Neuronal stem cell (in vitro differentiated cells): ENCODE data around the gene PDE8A.

Experiments used
- DNase-seq: peaks from one replicate; pipeline ENCODE4 v3.0.0-alpha.2; 2013; ENCODE audit warnings: low spot score
- H2AFZ ChIP-seq: one replicate; pipeline ENCODE4 v1.6.1; 2013; ENCODE audit warnings: mild to moderate bottlenecking, low read length, inconsistent platforms
- H2AK5ac ChIP-seq: 2 replicates; pipeline ENCODE4 v1.6.1; 2013; ENCODE audit warnings: low read depth, mild to moderate bottlenecking, inconsistent platforms, low read length, moderate library complexity, mixed read lengths
- H2BK120ac ChIP-seq: 2 replicates; pipeline ENCODE4 v1.6.1; 2013; ENCODE audit warnings: low read depth, mild to moderate bottlenecking, inconsistent platforms, low read length, moderate library complexity, mixed read lengths
- H2BK12ac ChIP-seq: one replicate; pipeline ENCODE4 v1.6.1; 2013; ENCODE audit warnings: low read length, inconsistent platforms
- H2BK15ac ChIP-seq: 2 replicates; pipeline ENCODE4 v1.6.1; 2013; ENCODE audit warnings: mild to moderate bottlenecking, low read length, inconsistent platforms, mixed read lengths
- H2BK5ac ChIP-seq: one replicate; pipeline ENCODE4 v1.6.1; 2013; ENCODE audit warnings: inconsistent platforms, mild to moderate bottlenecking, low read length, moderate library complexity
- H3K14ac ChIP-seq: one replicate; pipeline ENCODE4 v1.6.1; 2013; ENCODE audit warnings: low read length, inconsistent platforms
- H3K18ac ChIP-seq: 2 replicates; pipeline ENCODE4 v1.6.1; 2013; ENCODE audit warnings: low read length, inconsistent platforms
- H3K23ac ChIP-seq: 2 replicates; pipeline ENCODE4 v1.6.1; 2013; ENCODE audit warnings: low read depth, mild to moderate bottlenecking, mixed read lengths, low read length, inconsistent platforms; ENCODE audit not compliant: poor library complexity
- H3K27ac ChIP-seq: replicated peaks from 3 replicates; pipeline ENCODE4 v1.5.1; 2013; ENCODE audit warnings: low read length, inconsistent platforms
- H3K27me3 ChIP-seq, 3 experiments: 2 replicates each; pipeline ENCODE4 v1.6.1; 2013; ENCODE audit warnings: low read length in 3 of 3, mild to moderate bottlenecking in 2 of 3, inconsistent platforms in 1 of 3, low read depth in 1 of 3, mixed read lengths in 1 of 3, moderate library complexity in 1 of 3; ENCODE audit not compliant: control insufficient read depth in 3 of 3, insufficient read depth in 3 of 3
- H3K36me3 ChIP-seq, 2 donors: replicated peaks in 1 of 2; 2 replicates each; pipeline ENCODE4 v1.6.1; 2013; ENCODE audit warnings: low read length in 2 of 2; ENCODE audit not compliant: control insufficient read depth in 2 of 2, insufficient read depth in 2 of 2
- H3K4ac ChIP-seq: 2 replicates; pipeline ENCODE4 v1.6.1; 2013; ENCODE audit warnings: inconsistent platforms, mild to moderate bottlenecking, low read length, moderate library complexity
- H3K4me1 ChIP-seq, 2 donors: 1 replicate in 1 of 2; 2 replicates in 1 of 2; pipeline ENCODE4 v1.6.1; 2013; ENCODE audit warnings: low read length in 2 of 2, low read depth in 1 of 2; ENCODE audit not compliant: control insufficient read depth in 2 of 2, insufficient read depth in 1 of 2
- H3K4me2 ChIP-seq: one replicate; pipeline ENCODE4 v1.6.1; 2013; ENCODE audit warnings: mild to moderate bottlenecking, low read length, inconsistent platforms; ENCODE audit not compliant: insufficient read depth, poor library complexity, severe bottlenecking
- H3K4me3 ChIP-seq, 2 donors: 2 replicates each; pipeline ENCODE4 v1.5.1; 2013; ENCODE audit warnings: low read length in 2 of 2, mild to moderate bottlenecking in 2 of 2, inconsistent platforms in 1 of 2, moderate library complexity in 1 of 2
- H3K79me1 ChIP-seq: one replicate; pipeline ENCODE4 v1.6.1; 2013; ENCODE audit warnings: low read depth, mild to moderate bottlenecking, inconsistent platforms, low read length, moderate library complexity
- H3K9ac ChIP-seq: one replicate; pipeline ENCODE4 v1.6.1; 2013; ENCODE audit warnings: mild to moderate bottlenecking, low read depth, low read length, inconsistent platforms; ENCODE audit not compliant: poor library complexity
- H3K9me3 ChIP-seq, 2 donors: replicated peaks in 1 of 2; 2 replicates each; pipeline versions ENCODE3 to v1.6.1; 2013; ENCODE audit warnings: low read length in 2 of 2, mild to moderate bottlenecking in 2 of 2, inconsistent platforms in 1 of 2, low read depth in 1 of 2, mixed read lengths in 1 of 2, moderate library complexity in 1 of 2; ENCODE audit not compliant: control insufficient read depth in 2 of 2, insufficient read depth in 1 of 2
- H4K8ac ChIP-seq: one replicate; pipeline ENCODE4 v1.6.1; 2013; ENCODE audit warnings: low read depth, mild to moderate bottlenecking, inconsistent platforms, low read length, moderate library complexity
- H4K91ac ChIP-seq: one replicate; pipeline ENCODE4 v1.6.1; 2013; ENCODE audit warnings: low read length, low read depth, mild to moderate bottlenecking, inconsistent platforms; ENCODE audit not compliant: poor library complexity
- WGBS, 2 donors: extraction: QIAGEN DNeasy Blood & Tissue Kit; methylation state at CpG; one replicate each; pipeline ENCODE4 v1.1.7; 2013; ENCODE audit warnings: missing lambda C conversion rate in 2 of 2, mixed read lengths in 1 of 2; ENCODE audit not compliant: insufficient read length in 2 of 2, insufficient replicate concordance in 1 of 2; ENCODE audit errors: extremely low coverage in 2 of 2; 5-methylcytosine and 5-hydroxymethylcytosine counted together

The PDE8A gene

DNA sequence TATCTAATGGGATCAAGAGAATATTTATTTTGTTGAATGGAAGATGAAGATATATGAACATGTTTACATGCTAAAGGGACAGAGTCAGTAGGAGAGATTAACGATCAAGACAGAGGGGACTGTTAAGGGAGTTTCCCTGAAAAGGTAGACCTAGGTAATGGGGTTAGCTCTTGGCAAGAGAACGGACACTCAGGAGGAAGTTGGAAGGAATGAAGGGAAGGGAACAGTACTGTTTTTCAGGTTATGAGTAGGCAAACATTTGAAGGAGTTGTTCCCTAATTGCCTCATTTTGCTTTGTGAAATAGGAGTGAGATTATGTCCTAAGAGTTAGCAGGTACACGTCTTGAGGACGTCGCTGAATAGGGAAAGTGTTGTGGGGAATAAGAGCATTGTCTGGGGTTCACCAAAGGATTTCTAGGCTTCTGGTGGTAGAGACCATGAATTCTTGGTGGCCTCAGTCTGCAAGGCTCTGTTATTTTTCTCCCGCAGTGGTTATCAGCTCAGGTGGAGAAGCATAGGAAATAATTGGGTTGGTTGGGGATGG is 41.3 kb downstream of the PDE8A start:
- H3K4me2 ChIP-seq, result no peak overlapping the region
- no peaks in the 10 kb centered on the region for H3K79me1 ChIP-seq
- no peak for DNase-seq
- no peaks in the 10 kb centered on the region for H3K36me3 ChIP-seq
- H3K4me3 ChIP-seq, result no peak overlapping the region
- H3K27me3 ChIP-seq, result no peaks in the 10 kb centered on the region
- no peak overlapping the region for H2AK5ac ChIP-seq
- H3K4me1 ChIP-seq, result peaks cover 0 to 3% of the 10 kb centered on the region in 2 donors
- no peak overlapping the region for H3K23ac ChIP-seq
- no peak overlapping the region for H2BK5ac ChIP-seq
- no CpG with 5 or more reads among the region's 6 CpGs for WGBS, 2 donors
- H3K9me3 ChIP-seq, result no peaks in the 10 kb centered on the region
- no peak overlapping the region for H4K91ac ChIP-seq
- no peak overlapping the region for H3K9ac ChIP-seq
- H2BK15ac ChIP-seq, result no peak overlapping the region
- no peak overlapping the region for H3K18ac ChIP-seq
- no peak overlapping the region for H2BK12ac ChIP-seq
- no peak overlapping the region for H2AFZ ChIP-seq
- H3K14ac ChIP-seq, result no peak overlapping the region
- no peak overlapping the region for H2BK120ac ChIP-seq
- no peak overlapping the region for H4K8ac ChIP-seq
- H3K27ac ChIP-seq, result no peak overlapping the region
- no peak overlapping the region for H3K4ac ChIP-seq

DNA sequence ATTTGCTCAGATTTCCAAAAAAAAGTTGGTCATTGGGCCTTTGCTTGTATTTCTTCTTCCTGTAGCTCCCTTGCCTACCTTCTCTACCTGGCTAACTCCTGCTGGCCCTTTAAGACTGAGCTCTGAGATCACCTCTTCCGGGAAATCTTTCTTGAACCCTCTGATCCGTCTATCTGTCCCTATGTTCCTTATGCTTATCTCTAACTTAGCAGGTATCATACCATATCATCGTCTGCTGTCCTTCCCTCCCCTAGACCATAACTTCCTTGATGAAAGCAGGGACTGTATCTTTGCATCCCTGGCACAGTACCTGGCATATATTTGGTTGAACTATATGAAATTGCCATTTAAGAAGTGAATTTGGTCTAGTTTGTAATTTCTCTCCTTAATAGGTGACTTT is 42.3 kb downstream of the PDE8A start:
- Histone ChIP-seq H3K79me1 (no peaks in the 10 kb centered on the region), H2AFZ (no peak overlapping the region), H3K23ac (no peak overlapping the region), H3K27ac (no peak overlapping the region), H2BK15ac (no peak overlapping the region), H2BK5ac (no peak overlapping the region), H3K4ac (no peak overlapping the region), H2BK12ac (no peak overlapping the region), H3K4me3 (no peak overlapping the region), H3K4me2 (no peak overlapping the region), H4K8ac (no peak overlapping the region), H3K27me3 (no peaks in the 10 kb centered on the region), H3K14ac (no peak overlapping the region), H3K36me3 (no peaks in the 10 kb centered on the region), H2AK5ac (no peak overlapping the region), H3K9me3 (no peaks in the 10 kb centered on the region), H3K9ac (no peak overlapping the region), H4K91ac (no peak overlapping the region), H3K4me1 (peaks cover 0 to 3% of the 10 kb centered on the region in 2 donors), H3K18ac (no peak overlapping the region), H2BK120ac (no peak overlapping the region)
- DNase-seq, result no peak
- WGBS, 2 donors, result no CpG with 5 or more reads among the region's 3 CpGs

DNA sequence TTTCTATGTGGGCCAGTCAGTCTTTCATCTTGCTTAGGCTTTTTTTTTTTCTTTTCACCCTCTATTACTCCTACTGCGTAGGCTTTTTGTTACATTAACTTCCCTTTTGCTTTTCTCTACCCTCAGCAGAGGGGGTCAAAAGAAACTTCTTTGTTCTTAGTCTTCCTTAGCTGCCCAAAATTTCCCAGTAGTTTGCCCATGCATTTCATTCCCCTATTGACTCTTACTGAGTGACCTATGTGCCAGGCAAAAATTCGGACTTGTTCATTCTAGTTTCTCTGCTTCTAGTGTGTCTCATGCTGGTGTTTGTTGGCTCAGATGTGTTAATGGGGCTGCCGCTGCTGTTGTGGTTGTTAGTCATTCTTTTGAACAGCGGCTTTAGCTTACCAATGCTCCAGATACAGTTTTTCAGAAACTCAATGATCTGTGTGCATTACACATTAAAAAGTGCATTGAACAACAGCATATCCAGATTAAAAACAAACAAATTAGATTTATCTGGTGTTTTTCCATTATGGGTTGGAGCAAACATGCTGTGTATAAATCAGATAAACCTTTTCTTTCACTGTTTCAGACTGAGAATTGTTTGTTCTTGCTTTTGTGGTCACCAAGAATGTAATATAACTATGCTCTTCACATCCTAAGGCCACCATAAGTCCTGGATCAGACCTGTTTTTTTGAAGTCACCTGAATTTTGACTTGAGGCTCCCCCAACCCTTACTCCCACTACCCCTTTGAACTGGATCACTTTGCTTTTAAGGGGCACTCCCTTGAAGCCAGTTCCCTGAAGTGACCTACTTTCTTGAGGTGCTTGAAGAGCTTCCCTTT is 43.1 kb downstream of the PDE8A start:
- no peak overlapping the region for H3K27ac ChIP-seq
- H2AK5ac ChIP-seq, result no peak overlapping the region
- H3K27me3 ChIP-seq, result no peaks in the 10 kb centered on the region
- no peaks in the 10 kb centered on the region for H3K9me3 ChIP-seq
- H3K4ac ChIP-seq, result no peak overlapping the region
- no peaks in the 10 kb centered on the region for H3K79me1 ChIP-seq
- no peak overlapping the region for H3K18ac ChIP-seq
- H2BK5ac ChIP-seq, result no peak overlapping the region
- H2BK12ac ChIP-seq, result no peak overlapping the region
- no peak overlapping the region for H3K23ac ChIP-seq
- DNase-seq, result no peak
- no peak overlapping the region for H2BK120ac ChIP-seq
- H2AFZ ChIP-seq, result no peak overlapping the region
- H3K36me3 ChIP-seq, result no peaks in the 10 kb centered on the region
- H3K4me2 ChIP-seq, result no peak overlapping the region
- no peak overlapping the region for H4K91ac ChIP-seq
- H2BK15ac ChIP-seq, result no peak overlapping the region
- H3K14ac ChIP-seq, result no peak overlapping the region
- whole genome bisulfite sequencing, 2 donors, result no CpG with 5 or more reads among the region's 4 CpGs
- H3K4me1 ChIP-seq, result peaks cover 0 to 3% of the 10 kb centered on the region in 2 donors
- no peak overlapping the region for H4K8ac ChIP-seq
- H3K4me3 ChIP-seq, result no peak overlapping the region
- no peak overlapping the region for H3K9ac ChIP-seq

DNA sequence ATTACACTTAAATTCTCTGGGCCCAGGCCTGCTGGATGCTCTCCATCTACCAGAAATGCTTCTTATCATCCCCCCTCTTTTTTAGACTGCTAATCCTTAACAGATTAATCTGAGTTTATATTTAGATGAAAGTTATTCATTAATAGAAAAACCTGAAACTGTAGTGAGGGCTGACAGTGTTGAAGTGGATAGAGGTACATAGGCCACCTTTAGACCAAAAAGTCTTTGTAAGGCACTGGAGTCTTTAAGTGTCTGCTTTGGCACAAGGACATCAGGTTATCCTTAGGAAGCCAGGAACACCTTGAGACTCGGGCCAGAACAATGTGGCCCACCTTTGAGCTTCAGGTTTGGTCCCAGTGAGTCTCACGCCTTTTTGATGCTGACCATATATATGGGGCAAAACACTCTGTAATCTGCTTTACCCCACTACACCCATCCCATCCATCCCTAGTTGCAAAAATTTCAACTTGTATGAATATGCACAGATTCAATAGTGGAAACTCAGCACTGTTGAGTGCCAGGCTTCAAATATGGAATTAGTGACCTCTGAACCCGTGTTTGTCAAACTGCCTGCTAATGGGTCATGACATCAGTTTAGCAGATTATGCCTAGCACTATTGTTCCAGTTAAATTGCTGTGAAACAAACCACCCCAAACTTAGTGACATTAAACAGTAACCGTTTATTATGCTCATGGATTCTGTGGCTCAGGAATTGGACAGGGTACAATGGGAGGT is 44.0 kb downstream of the PDE8A start:
- no peak overlapping the region for H3K27ac ChIP-seq
- no peak overlapping the region for H4K8ac ChIP-seq
- H2BK5ac ChIP-seq, result no peak overlapping the region
- H3K4me3 ChIP-seq, result no peak overlapping the region
- H3K4me1 ChIP-seq, result peaks cover 0 to 3% of the 10 kb centered on the region in 2 donors
- no peak overlapping the region for H2BK15ac ChIP-seq
- no peak overlapping the region for H2AFZ ChIP-seq
- no peak overlapping the region for H3K14ac ChIP-seq
- no peaks in the 10 kb centered on the region for H3K9me3 ChIP-seq
- no peak overlapping the region for H2AK5ac ChIP-seq
- H3K9ac ChIP-seq, result no peak overlapping the region
- no peaks in the 10 kb centered on the region for H3K79me1 ChIP-seq
- H3K36me3 ChIP-seq, result no peaks in the 10 kb centered on the region
- no peak overlapping the region for H2BK12ac ChIP-seq
- H3K4me2 ChIP-seq, result no peak overlapping the region
- H3K18ac ChIP-seq, result no peak overlapping the region
- H4K91ac ChIP-seq, result no peak overlapping the region
- no peaks in the 10 kb centered on the region for H3K27me3 ChIP-seq
- no peak overlapping the region for H3K4ac ChIP-seq
- H2BK120ac ChIP-seq, result no peak overlapping the region
- no peak overlapping the region for H3K23ac ChIP-seq
- WGBS, 2 donors, result no CpG with 5 or more reads among the region's 4 CpGs
- DNase-seq, result no peak
